HepG2 (cell line): ENCODE results near the gene CPT1A. TPM values are rescaled to one million over a fixed set of nuclear protein-coding genes. Genes with fewer than 3 reads are reported as not detected.

Experiments
- ATM ChIP-seq: fragments of 450-650 bp; IDR thresholded peaks from 2 replicates; pipeline ENCODE4 v1.7.1; 2017; ENCODE audit warnings: mild to moderate bottlenecking, borderline replicate concordance
- FOXA3 ChIP-seq: IDR thresholded peaks from 2 replicates; pipeline ENCODE4 v1.6.1; 2016; ENCODE audit warnings: missing genetic modification reagents, missing compliant biosample characterization
- GABPB1 ChIP-seq: IDR thresholded peaks from 2 replicates; pipeline ENCODE4 v1.6.1; 2016; ENCODE audit warnings: mild to moderate bottlenecking, missing genetic modification reagents, moderate library complexity, missing compliant biosample characterization
- GZF1 ChIP-seq: sonication (generic); formaldehyde crosslinking; IDR thresholded peaks from 2 replicates; pipeline ENCODE4 v1.5.1; 2020; ENCODE audit warnings: mild to moderate bottlenecking, missing genetic modification reagents
- IKZF5 ChIP-seq: IDR thresholded peaks from 2 replicates; pipeline ENCODE4 v1.6.1; 2018; ENCODE audit warnings: missing genetic modification reagents, mild to moderate bottlenecking, missing compliant biosample characterization
- IRF2 ChIP-seq: IDR thresholded peaks from 2 replicates; pipeline ENCODE4 v1.6.1; 2018; ENCODE audit warnings: missing genetic modification reagents, missing compliant biosample characterization
- JDP2 ChIP-seq: sonication (generic); formaldehyde crosslinking; IDR thresholded peaks from 2 replicates; pipeline ENCODE4 v1.8.1; 2022; ENCODE audit warnings: missing genetic modification reagents, borderline replicate concordance
- JUN ChIP-seq: sonication (generic); formaldehyde crosslinking; IDR thresholded peaks from 2 replicates; pipeline ENCODE4 v1.4.0; 2020; ENCODE audit warnings: mild to moderate bottlenecking, missing genetic modification reagents
- NR2F2 ChIP-seq: IDR thresholded peaks from 2 replicates; pipeline ENCODE4 v1.6.1; 2012; ENCODE audit warnings: low read depth, inconsistent platforms, borderline replicate concordance
- POGZ ChIP-seq: sonication (generic); formaldehyde crosslinking; IDR thresholded peaks from 2 replicates; pipeline ENCODE4 v1.4.0; 2020; ENCODE audit warnings: mild to moderate bottlenecking, missing genetic modification reagents
- RARG ChIP-seq: sonication (generic); formaldehyde crosslinking; IDR thresholded peaks from 2 replicates; pipeline ENCODE4 v1.4.0; 2020; ENCODE audit warnings: low read depth, mild to moderate bottlenecking, missing genetic modification reagents
- ZBTB20 ChIP-seq: sonication (generic); formaldehyde crosslinking; IDR thresholded peaks from 2 replicates; pipeline ENCODE4 v1.8.1; 2023; ENCODE audit warnings: missing genetic modification reagents, low read depth, mild to moderate bottlenecking, borderline replicate concordance
- ZEB1 ChIP-seq: IDR thresholded peaks from 2 replicates; pipeline ENCODE4 v1.6.1; 2012; ENCODE audit warnings: mild to moderate bottlenecking, low read depth, inconsistent platforms; ENCODE audit not compliant: insufficient replicate concordance
- ZMYM4 ChIP-seq: sonication (generic); formaldehyde crosslinking; IDR thresholded peaks from 2 replicates; pipeline ENCODE4 v1.8.1; 2023; ENCODE audit warnings: mild to moderate bottlenecking, missing genetic modification reagents
- ZNF143 ChIP-seq: sonication (generic); formaldehyde crosslinking; IDR thresholded peaks from 2 replicates; pipeline ENCODE4 v1.4.0; 2020; ENCODE audit warnings: missing genetic modification reagents
- ZNF225 ChIP-seq: sonication (generic); formaldehyde crosslinking; IDR thresholded peaks from 2 replicates; pipeline ENCODE4 v1.4.0; 2020; ENCODE audit warnings: mild to moderate bottlenecking, missing genetic modification reagents
- ZNF24 ChIP-seq: fragments of 450-650 bp; IDR thresholded peaks from 2 replicates; pipeline ENCODE4 v1.6.1; 2017; ENCODE audit warnings: antibody characterized with exemption, mild to moderate bottlenecking
- ZNF329 ChIP-seq: sonication (generic); formaldehyde crosslinking; IDR thresholded peaks from 2 replicates; pipeline ENCODE4 v1.9.0; 2021; ENCODE audit warnings: low read depth, mild to moderate bottlenecking, missing genetic modification reagents
- ZNF646 ChIP-seq: sonication (generic); formaldehyde crosslinking; IDR thresholded peaks from 2 replicates; pipeline ENCODE4 v1.9.0; 2021; ENCODE audit warnings: mild to moderate bottlenecking, missing genetic modification reagents
- ZSCAN9 ChIP-seq: IDR thresholded peaks from 2 replicates; pipeline ENCODE4 v1.6.1; 2016; ENCODE audit warnings: borderline replicate concordance
- polyA plus RNA-seq, 8 experiments: library from polyadenylated mRNA; depleted of rRNA in 3 of 8; stranded (reverse) in 7 of 8; unstranded in 1 of 8; fragments of >200 nt; fragmentation: Illumina TruSeq in 4 of 8; extraction: Trizol in 4 of 8; gene quantifications; 2 replicates each; pipeline versions ENCODE4 v1.2.1 to v1.2.3, GENCODE V29; 2011 to 2016; ENCODE audit warnings: low read depth in 4 of 8, missing spikeins in 1 of 8, mixed read lengths in 1 of 8; ENCODE audit not compliant: insufficient read depth in 1 of 8
- total RNA-seq, 5 experiments: library from RNA; depleted of rRNA; stranded (reverse); fragments of >200 nt; fragmentation: Illumina TruSeq; extraction: Trizol; gene quantifications; 2 replicates each; pipeline ENCODE4 v1.2.3, GENCODE V29; 2016; ENCODE audit warnings: low read depth in 1 of 5
- TF ChIP-seq, protein P1 (sequence below): sonication (generic); formaldehyde crosslinking; IDR thresholded peaks from 2 replicates; pipeline ENCODE4 v1.4.0; 2020; ENCODE audit warnings: missing genetic modification reagents

Gene CPT1A
- total and polyA plus RNA-seq, 2 of the 13 experiments (the other 11 are each of a cell fraction or from before 2014, with no cell fraction given): 7.0 to 7.1 TPM

DNA sequence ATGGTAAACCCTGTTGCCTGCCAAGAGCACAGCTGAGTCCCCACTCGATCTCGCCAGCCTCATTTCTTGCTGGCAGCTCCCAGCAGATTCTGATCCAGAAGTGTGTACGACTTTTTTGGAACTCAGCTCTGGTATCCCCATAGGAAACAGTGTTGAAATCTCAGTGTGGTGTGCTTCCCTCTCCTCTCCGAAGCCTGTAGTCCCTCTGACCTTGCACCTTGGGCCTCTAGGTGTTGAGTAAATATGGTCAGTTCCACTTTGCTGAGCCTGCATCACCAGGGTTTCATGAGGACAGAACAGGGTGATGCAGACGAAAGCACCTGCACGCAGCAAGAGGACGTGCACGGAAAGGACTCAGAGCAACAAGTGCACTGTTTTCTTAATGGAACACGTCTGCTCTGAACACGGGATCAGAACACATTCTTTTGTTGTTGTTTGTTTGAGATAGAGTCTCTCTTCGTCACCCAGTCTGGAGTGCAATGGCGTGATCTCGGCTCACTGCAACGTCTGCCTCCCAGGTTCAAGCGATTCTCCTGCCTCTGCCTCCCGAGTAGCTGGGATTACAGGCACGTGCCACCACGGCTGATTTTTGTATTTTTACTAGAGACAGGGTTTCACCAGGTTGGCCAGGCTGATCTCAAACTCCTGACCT lies 3.8 kb upstream of the CPT1A start (continued):
- TF ChIP-seq ATM: no peak
- peak; percentile 88 for TF ChIP-seq NR2F2
- peak; percentile 33; the same call in 1 of the 2 replicates for TF ChIP-seq ZNF646 (CRISPR knock-in tag)
- peak; percentile 69 for TF ChIP-seq ZMYM4 (CRISPR knock-in tag)
- peak; percentile 56; the same call in 1 of the 2 replicates for TF ChIP-seq GZF1 (CRISPR knock-in tag)
- no peak for TF ChIP-seq ZNF143
- TF ChIP-seq, protein P1, sequence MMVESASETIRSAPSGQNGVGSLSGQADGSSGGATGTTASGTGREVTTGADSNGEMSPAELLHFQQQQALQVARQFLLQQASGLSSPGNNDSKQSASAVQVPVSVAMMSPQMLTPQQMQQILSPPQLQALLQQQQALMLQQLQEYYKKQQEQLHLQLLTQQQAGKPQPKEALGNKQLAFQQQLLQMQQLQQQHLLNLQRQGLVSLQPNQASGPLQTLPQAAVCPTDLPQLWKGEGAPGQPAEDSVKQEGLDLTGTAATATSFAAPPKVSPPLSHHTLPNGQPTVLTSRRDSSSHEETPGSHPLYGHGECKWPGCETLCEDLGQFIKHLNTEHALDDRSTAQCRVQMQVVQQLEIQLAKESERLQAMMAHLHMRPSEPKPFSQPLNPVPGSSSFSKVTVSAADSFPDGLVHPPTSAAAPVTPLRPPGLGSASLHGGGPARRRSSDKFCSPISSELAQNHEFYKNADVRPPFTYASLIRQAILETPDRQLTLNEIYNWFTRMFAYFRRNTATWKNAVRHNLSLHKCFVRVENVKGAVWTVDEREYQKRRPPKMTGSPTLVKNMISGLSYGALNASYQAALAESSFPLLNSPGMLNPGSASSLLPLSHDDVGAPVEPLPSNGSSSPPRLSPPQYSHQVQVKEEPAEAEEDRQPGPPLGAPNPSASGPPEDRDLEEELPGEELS (CRISPR knock-in tag): peak; percentile 98
- 0 out of 2 replicates have a peak, but pooled peaks have one; percentile 58 for TF ChIP-seq RARG (CRISPR knock-in tag)
- no peak for TF ChIP-seq ZEB1
- peak; percentile 86 for TF ChIP-seq JUN
- peak; percentile 79 for TF ChIP-seq ZNF24
- peak; percentile 97 for TF ChIP-seq IRF2 (CRISPR knock-in tag)
- TF ChIP-seq JDP2 (CRISPR knock-in tag): peak; percentile 67; the same call in 1 of the 2 replicates
- TF ChIP-seq ZNF329 (CRISPR knock-in tag): no peak
- TF ChIP-seq ZSCAN9 (CRISPR knock-in tag): peak; percentile 99
- TF ChIP-seq GABPB1 (CRISPR knock-in tag): peak; percentile 32; the same call in 1 of the 2 replicates
- TF ChIP-seq ZNF225 (CRISPR knock-in tag): peak; percentile 36; the same call in 1 of the 2 replicates
- TF ChIP-seq POGZ: peak; percentile 74
- peak; percentile 96 for TF ChIP-seq IKZF5 (CRISPR knock-in tag)
- TF ChIP-seq FOXA3 (CRISPR knock-in tag): peak; percentile 99
- TF ChIP-seq ZBTB20 (CRISPR knock-in tag): peak; percentile 98; the same call in 1 of the 2 replicates
